HepG2 (cell line): Measurements from ENCODE around the gene PPP1R14D. TPM values are rescaled to one million over a fixed set of nuclear protein-coding genes. Genes with fewer than 3 reads are reported as not detected.
A peak's percentile ranks its signal among the peaks of the same experiment; 100 is the strongest.

Experiments used
- ATAC-seq: fragments of 200-7000 bp; cut with Tn5 transposase; 3 replicates; pipeline ENCODE4 v1.9.1; 2020; ENCODE audit warnings: mild to moderate bottlenecking, moderate library complexity
- BruUV-seq: library from RNA; stranded (reverse); fragments of 400-500 nt; replicated peaks from 2 replicates; lab custom pipeline; 2021; lab: Mats Ljungman, UMichigan
- CTCF ChIA-PET: fragments of 300-600 bp; formaldehyde crosslinking; extraction: SDS; loops from one replicate; lab custom pipeline; 2021; ENCODE audit warnings: low total read pairs, inconsistent platforms, low intra/inter-chr PET ratio; lab: Yijun Ruan, JAX
- POLR2A ChIA-PET: fragments of 350-600 bp; sonication (Branson Sonifier 250); formaldehyde crosslinking; loops from one replicate; lab custom pipeline; 2020; ENCODE audit warnings: antibody characterized with exemption, inconsistent platforms; lab: Yijun Ruan, JAX
- DNase-seq: peaks from one replicate; pipeline ENCODE4 v3.0.0-alpha.2; 2015; ENCODE audit warnings: low spot score
- FAIRE-seq: peaks from 3 replicates; lab custom pipeline; 2011; peaks lifted over from hg19 to GRCh38; lab: Jason Lieb, UNC
- H2AFZ ChIP-seq: one replicate; pipeline ENCODE4 v1.6.1; 2011; ENCODE audit warnings: low read length, inconsistent platforms
- H3K27ac ChIP-seq: fragments of 300-600 bp; 3 replicates; pipeline ENCODE4 v1.8.0; 2011; ENCODE audit warnings: mixed run types, mild to moderate bottlenecking, mixed read lengths, low read length, inconsistent platforms; ENCODE audit not compliant: insufficient read depth; ENCODE audit errors: extremely low read length
- H3K27me3 ChIP-seq, 2 experiments: fragments of 200-600 bp in 1 of 2; 2 replicates in 1 of 2; 3 replicates in 1 of 2; pipeline versions ENCODE4 v1.6.0 to v1.8.0; 2011; ENCODE audit warnings: low read length in 2 of 2, mild to moderate bottlenecking in 2 of 2, moderate library complexity in 2 of 2, inconsistent platforms in 1 of 2; ENCODE audit not compliant: insufficient read depth in 2 of 2, control insufficient read depth in 1 of 2
- H3K36me3 ChIP-seq, 2 experiments: fragments of 200-600 bp in 1 of 2; replicated peaks in 1 of 2; 2 replicates in 1 of 2; 3 replicates in 1 of 2; pipeline versions ENCODE4 v1.5.1 to v1.8.0; 2011; ENCODE audit warnings: low read length in 2 of 2, inconsistent platforms in 1 of 2; ENCODE audit not compliant: insufficient read depth in 2 of 2, control insufficient read depth in 1 of 2
- H3K4me1 ChIP-seq: 2 replicates; pipeline ENCODE4 v1.5.1; 2012; ENCODE audit warnings: low read length, inconsistent platforms; ENCODE audit not compliant: insufficient read depth
- H3K4me2 ChIP-seq: 2 replicates; pipeline ENCODE4 v1.6.0; 2011; ENCODE audit warnings: low read depth, low read length, inconsistent platforms
- H3K4me3 ChIP-seq, 3 experiments: fragments of 200-600 bp in 1 of 3; sonication (generic), shearing (Covaris generic) in 1 of 3; replicated peaks in 1 of 3; 2 replicates each; pipeline ENCODE4 v1.5.1; 2011 to 2016; ENCODE audit warnings: low read length in 3 of 3, inconsistent platforms in 2 of 3, low read depth in 2 of 3, mild to moderate bottlenecking in 2 of 3, control low read depth in 1 of 3, mixed read lengths in 1 of 3; ENCODE audit not compliant: insufficient read depth in 1 of 3
- H3K79me2 ChIP-seq: one replicate; pipeline ENCODE4 v1.6.1; 2011; ENCODE audit warnings: low read length, inconsistent platforms; ENCODE audit not compliant: insufficient read depth
- H3K9ac ChIP-seq: 2 replicates; pipeline ENCODE4 v1.6.0; 2011; ENCODE audit warnings: mild to moderate bottlenecking, low read depth, low read length, inconsistent platforms; ENCODE audit not compliant: insufficient read depth
- H3K9me3 ChIP-seq: 2 replicates; pipeline ENCODE4 v1.5.1; 2012; ENCODE audit warnings: mild to moderate bottlenecking, low read length
- H4K20me1 ChIP-seq: 2 replicates; pipeline ENCODE4 v1.6.0; 2011; ENCODE audit warnings: inconsistent platforms, mild to moderate bottlenecking, low read length, moderate library complexity; ENCODE audit not compliant: insufficient read depth
- MAFK ChIP-seq, 2 experiments: IDR thresholded peaks in 1 of 2; conservative IDR thresholded peaks in 1 of 2; 2 replicates each; pipeline ENCODE4 v1.6.1; 2011; ENCODE audit warnings: improper control_type of control experiment in 2 of 2, low read length in 2 of 2
- MBNL3 ChIP-seq: fragments of 250-450 bp; sonication (Bioruptor Pico); conservative IDR thresholded peaks from 2 replicates; pipeline ENCODE4 v1.8.0; 2022; ENCODE audit warnings: mild to moderate bottlenecking, inconsistent platforms
- MTA1 ChIP-seq: sonication (generic); formaldehyde crosslinking; IDR thresholded peaks from 2 replicates; pipeline ENCODE4 v1.4.0; 2020; ENCODE audit warnings: missing genetic modification reagents, mild to moderate bottlenecking, borderline replicate concordance
- PHF8 ChIP-seq: sonication (generic); formaldehyde crosslinking; IDR thresholded peaks from 2 replicates; pipeline ENCODE4 v1.5.0; 2020; ENCODE audit warnings: missing genetic modification reagents
- POGZ ChIP-seq: sonication (generic); formaldehyde crosslinking; IDR thresholded peaks from 2 replicates; pipeline ENCODE4 v1.4.0; 2020; ENCODE audit warnings: mild to moderate bottlenecking, missing genetic modification reagents
- SRSF4 ChIP-seq: fragments of 200-400 bp; formaldehyde crosslinking; IDR thresholded peaks from one replicate; pipeline ENCODE4 v1.6.1; 2018; ENCODE audit warnings: mild to moderate bottlenecking, low read depth, low read length, moderate library complexity; ENCODE audit not compliant: poor library complexity, severe bottlenecking
- USF2 ChIP-seq, 2 experiments: sonication (generic) in 1 of 2; formaldehyde crosslinking in 1 of 2; IDR thresholded peaks; 2 replicates each; pipeline versions ENCODE4 v1.5.1 to v1.6.1; 2011 to 2020; ENCODE audit warnings: borderline replicate concordance in 1 of 2, low read depth in 1 of 2, low read length in 1 of 2, mild to moderate bottlenecking in 1 of 2, missing genetic modification reagents in 1 of 2, moderate library complexity in 1 of 2
- YY1 ChIP-seq: IDR thresholded peaks from 2 replicates; pipeline ENCODE4 v1.6.1; 2011; ENCODE audit warnings: low read length, low read depth, moderate library complexity, mild to moderate bottlenecking; ENCODE audit not compliant: insufficient read depth, insufficient replicate concordance
- ZNF142 ChIP-seq: sonication (generic); formaldehyde crosslinking; IDR thresholded peaks from 2 replicates; pipeline ENCODE4 v1.4.0; 2020; ENCODE audit warnings: missing genetic modification reagents
- ZNF235 ChIP-seq: sonication (generic); formaldehyde crosslinking; IDR thresholded peaks from 2 replicates; pipeline ENCODE4 v1.8.1; 2023; ENCODE audit warnings: mild to moderate bottlenecking, missing genetic modification reagents, borderline replicate concordance
- ZNF446 ChIP-seq: sonication (generic); formaldehyde crosslinking; IDR thresholded peaks from 2 replicates; pipeline ENCODE4 v1.5.0; 2020; ENCODE audit warnings: mild to moderate bottlenecking, missing genetic modification reagents
- ZNF564 ChIP-seq: sonication (generic); formaldehyde crosslinking; IDR thresholded peaks from 2 replicates; pipeline ENCODE4 v1.8.1; 2023; ENCODE audit warnings: mild to moderate bottlenecking, missing genetic modification reagents
- WGBS: methylation state at CpG from one replicate; pipeline ENCODE4 v1.1.6; 2017; ENCODE audit warnings: low lambda C conversion rate; 5-methylcytosine and 5-hydroxymethylcytosine counted together
- in situ Hi-C: cut with HindIII; loops from 2 replicates; pipeline ENCODE4 v1.10.0; 2017; ENCODE audit warnings: low pct_unique_long_range_greater_than_20kb; ENCODE audit not compliant: extremely low pct_ligation_motif_present
- intact Hi-C: fragments of 100-400 bp; cut with micrococcal nuclease; formaldehyde crosslinking; loops from one replicate; pipeline ENCODE4 v1.10.0; 2022; ENCODE audit not compliant: unreplicated experiment
- polyA plus RNA-seq, 8 experiments: library from polyadenylated mRNA; depleted of rRNA in 3 of 8; stranded (reverse) in 7 of 8; unstranded in 1 of 8; fragments of >200 nt; fragmentation: Illumina TruSeq in 4 of 8; extraction: Trizol in 4 of 8; gene quantifications; 2 replicates each; pipeline versions ENCODE4 v1.2.1 to v1.2.3, GENCODE V29; 2011 to 2016; ENCODE audit warnings: low read depth in 4 of 8, missing spikeins in 1 of 8, mixed read lengths in 1 of 8; ENCODE audit not compliant: insufficient read depth in 1 of 8
- total RNA-seq, 5 experiments: library from RNA; depleted of rRNA; stranded (reverse); fragments of >200 nt; fragmentation: Illumina TruSeq; extraction: Trizol; gene quantifications; 2 replicates each; pipeline ENCODE4 v1.2.3, GENCODE V29; 2016; ENCODE audit warnings: low read depth in 1 of 5

PPP1R14D gene
- total and polyA plus RNA-seq, 2 of the 13 experiments (the other 11 are each of a cell fraction or from before 2014, with no cell fraction given): 0.53 to 0.55 TPM

- Histone ChIP-seq H3K4me2 (peak overlapping the region; percentile 73), H2AFZ (peak overlapping the region; percentile 86), H3K9ac (peak overlapping the region; percentile 43), H3K4me1 (peaks cover 60% of the 10 kb centered on the region), H3K27me3 (no peaks in the 10 kb centered on the region), H3K79me2 (no peaks in the 10 kb centered on the region), H3K27ac (no peak overlapping the region), H3K9me3 (no peaks in the 10 kb centered on the region), H3K4me3 (peak overlapping the region; percentile 44 to 55 (median 51); a peak in 5 of 6 replicates), H4K20me1 (no peaks in the 10 kb centered on the region), H3K36me3 (no peaks in the 10 kb centered on the region)
- DNase-seq (no peak), FAIRE-seq (no peak), ATAC-seq (peak; percentile 44; the same call in 1 of the 3 replicates)
- ChIA-PET CTCF (no interaction called here), POLR2A (no interaction called here)
- BruUV-seq: no TSS peak
- in situ Hi-C loops (no loop called here), intact Hi-C loops (no loop called here)
- 37% methylated on average over 6 of the region's 7 CpGs for WGBS
- TF ChIP-seq POGZ (CRISPR knock-in tag) (no peak), ZNF142 (CRISPR knock-in tag) (no peak), USF2 (IDR thresholded peaks at IDR 0.05; ENCODE audit: low read depth, low read length) (peak; percentile 57), USF2 (CRISPR knock-in tag; IDR thresholded peaks at IDR 0.05; ENCODE audit: borderline replicate concordance) (peak; percentile 34; the same call in 1 of the 2 replicates), MAFK (conservative IDR thresholded peaks at IDR 0.05 in 1 of 2, IDR thresholded peaks at IDR 0.05 in 1 of 2; ENCODE audit: low read length in 2 of 2) (peak; percentile 90 to 94), ZNF564 (no peak), MBNL3 (no peak), ZNF446 (CRISPR knock-in tag) (no peak), PHF8 (CRISPR knock-in tag) (0 out of 2 replicates have a peak, but pooled peaks have one; percentile 25), ZNF235 (CRISPR knock-in tag) (no peak), YY1 (peak; percentile 19), SRSF4 (no peak), MTA1 (no peak)
Observed at GRCh38 chr15:40829115-40829514, 607 bp upstream of the PPP1R14D start.
